HEK293 (cell line): Measurements from ENCODE around the gene OTUB2.

Experiments
- HOXC10 ChIP-seq: sonication (generic); formaldehyde crosslinking; IDR thresholded peaks from 2 replicates; pipeline ENCODE4 v1.8.1; 2023; ENCODE audit warnings: mild to moderate bottlenecking, missing genetic modification reagents
- YY1 ChIP-seq: fragments of 450-650 bp; formaldehyde crosslinking; IDR thresholded peaks from 2 replicates; pipeline ENCODE4 v1.5.1; 2018; ENCODE audit warnings: missing biosample characterization, missing genetic modification characterization
- ZBTB7A ChIP-seq: fragments of 450-650 bp; formaldehyde crosslinking; IDR thresholded peaks from 2 replicates; pipeline ENCODE4 v1.5.1; 2016; ENCODE audit warnings: low read depth, missing biosample characterization, missing genetic modification characterization
- ZNF211 ChIP-seq: fragments of 450-650 bp; formaldehyde crosslinking; IDR thresholded peaks from 2 replicates; pipeline ENCODE4 v1.5.1; 2016; ENCODE audit warnings: low read depth, missing biosample characterization, missing genetic modification characterization
- ZNF660 ChIP-seq: fragments of 450-650 bp; IDR thresholded peaks from 2 replicates; pipeline ENCODE4 v1.5.1; 2018; ENCODE audit warnings: missing biosample characterization, mild to moderate bottlenecking, missing genetic modification characterization
- TF ChIP-seq, protein P1 (sequence below): fragments of 450-650 bp; formaldehyde crosslinking; IDR thresholded peaks from 2 replicates; pipeline ENCODE4 v1.5.1; 2016; ENCODE audit warnings: missing biosample characterization, missing genetic modification characterization

GRCh38 chr14:94048691-94049624 lies 22.8 kb downstream of the OTUB2 start:
- no peak for TF ChIP-seq HOXC10 (CRISPR knock-in tag)
- no peak for TF ChIP-seq YY1 (tag by site-specific recombination)
- TF ChIP-seq, protein P1, sequence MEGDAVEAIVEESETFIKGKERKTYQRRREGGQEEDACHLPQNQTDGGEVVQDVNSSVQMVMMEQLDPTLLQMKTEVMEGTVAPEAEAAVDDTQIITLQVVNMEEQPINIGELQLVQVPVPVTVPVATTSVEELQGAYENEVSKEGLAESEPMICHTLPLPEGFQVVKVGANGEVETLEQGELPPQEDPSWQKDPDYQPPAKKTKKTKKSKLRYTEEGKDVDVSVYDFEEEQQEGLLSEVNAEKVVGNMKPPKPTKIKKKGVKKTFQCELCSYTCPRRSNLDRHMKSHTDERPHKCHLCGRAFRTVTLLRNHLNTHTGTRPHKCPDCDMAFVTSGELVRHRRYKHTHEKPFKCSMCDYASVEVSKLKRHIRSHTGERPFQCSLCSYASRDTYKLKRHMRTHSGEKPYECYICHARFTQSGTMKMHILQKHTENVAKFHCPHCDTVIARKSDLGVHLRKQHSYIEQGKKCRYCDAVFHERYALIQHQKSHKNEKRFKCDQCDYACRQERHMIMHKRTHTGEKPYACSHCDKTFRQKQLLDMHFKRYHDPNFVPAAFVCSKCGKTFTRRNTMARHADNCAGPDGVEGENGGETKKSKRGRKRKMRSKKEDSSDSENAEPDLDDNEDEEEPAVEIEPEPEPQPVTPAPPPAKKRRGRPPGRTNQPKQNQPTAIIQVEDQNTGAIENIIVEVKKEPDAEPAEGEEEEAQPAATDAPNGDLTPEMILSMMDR, result no peak
- no peak for TF ChIP-seq ZNF211 (tag by site-specific recombination)
- TF ChIP-seq ZBTB7A (tag by site-specific recombination), result no peak
- TF ChIP-seq ZNF660 (tag by site-specific recombination), result 0 out of 2 replicates have a peak, but pooled peaks have one; percentile 39
